K562 (cell line): ENCODE measurements around the gene ELOVL7. TPM values are rescaled to one million over a fixed set of nuclear protein-coding genes. Genes with fewer than 3 reads are reported as not detected.
A peak's percentile ranks its signal among the peaks of the same experiment; 100 is the strongest.

Experiments used
- CTBP1 ChIP-seq: fragments of 450-650 bp; IDR thresholded peaks from 2 replicates; pipeline ENCODE4 v1.6.1; 2016; ENCODE audit warnings: borderline replicate concordance
- ELF2 ChIP-seq: fragments of 250-450 bp; sonication (Bioruptor Pico); IDR thresholded peaks from 2 replicates; pipeline ENCODE4 v1.5.0; 2021; ENCODE audit warnings: mild to moderate bottlenecking
- ESRRB ChIP-seq: fragments of 250-450 bp; sonication (Bioruptor Pico); IDR thresholded peaks from 2 replicates; pipeline ENCODE4 v1.5.0; 2020; ENCODE audit warnings: mild to moderate bottlenecking, moderate library complexity, borderline replicate concordance
- FOSL1 ChIP-seq: fragments of 200-800 bp; sonication (Bioruptor generic); conservative IDR thresholded peaks from 2 replicates; pipeline ENCODE4 v1.6.1; 2016; ENCODE audit warnings: missing genetic modification characterization, missing compliant biosample characterization
- GABPB1 ChIP-seq: sonication (generic); formaldehyde crosslinking; IDR thresholded peaks from 2 replicates; pipeline ENCODE4 v1.8.0; 2022; ENCODE audit warnings: mild to moderate bottlenecking, missing genetic modification reagents
- GTF2A2 ChIP-seq: IDR thresholded peaks from 2 replicates; pipeline ENCODE4 v1.6.1; 2016; ENCODE audit warnings: mild to moderate bottlenecking, missing genetic modification characterization, missing compliant biosample characterization
- ILK ChIP-seq: fragments of 450-650 bp; IDR thresholded peaks from 2 replicates; pipeline ENCODE4 v1.6.1; 2016; ENCODE audit warnings: missing genetic modification characterization, low read depth, mild to moderate bottlenecking, missing compliant biosample characterization, moderate library complexity, borderline replicate concordance
- JUND ChIP-seq, 2 experiments: IDR thresholded peaks; 2 replicates in 1 of 2; 3 replicates in 1 of 2; pipeline ENCODE4 v1.6.1; 2011; ENCODE audit warnings: borderline replicate concordance in 2 of 2, low read depth in 2 of 2, low read length in 2 of 2, improper control_type of control experiment in 1 of 2, missing biosample characterization in 1 of 2, missing genetic modification characterization in 1 of 2, missing genetic modification reagents in 1 of 2
- KDM1A ChIP-seq, 2 experiments: fragments of 450-650 bp; IDR thresholded peaks; 2 replicates each; pipeline ENCODE4 v1.6.1; 2016; ENCODE audit warnings: mild to moderate bottlenecking in 2 of 2
- L3MBTL2 ChIP-seq: fragments of 450-650 bp; IDR thresholded peaks from 2 replicates; pipeline ENCODE4 v1.6.1; 2016; ENCODE audit warnings: mild to moderate bottlenecking, moderate library complexity
- MTA2 ChIP-seq: fragments of 450-650 bp; IDR thresholded peaks from 2 replicates; pipeline ENCODE4 v1.6.1; 2016; ENCODE audit warnings: low read depth
- RAD21 ChIP-seq, 2 experiments: fragments of 250-450 bp in 1 of 2; fragments of 450-650 bp in 1 of 2; sonication (Bioruptor Pico) in 1 of 2; formaldehyde crosslinking in 1 of 2; IDR thresholded peaks in 1 of 2; conservative IDR thresholded peaks in 1 of 2; 2 replicates each; pipeline versions ENCODE4 v1.4.0 to v1.8.0; 2020 to 2022; ENCODE audit warnings: mild to moderate bottlenecking in 2 of 2, moderate library complexity in 1 of 2
- TAF1 ChIP-seq: IDR thresholded peaks from 2 replicates; pipeline ENCODE4 v1.6.1; 2011; ENCODE audit warnings: mild to moderate bottlenecking, low read length, moderate library complexity; ENCODE audit not compliant: insufficient read depth, control insufficient read depth, severe bottlenecking; ENCODE audit errors: extremely low read depth
- WHSC1 ChIP-seq: IDR thresholded peaks from one replicate; pipeline ENCODE4 v1.6.1; 2012; ENCODE audit warnings: low read length, control low read depth, inconsistent platforms
- YBX1 ChIP-seq: fragments of 450-650 bp; IDR thresholded peaks from 2 replicates; pipeline ENCODE4 v1.7.1; 2016; ENCODE audit warnings: mild to moderate bottlenecking
- ZKSCAN3 ChIP-seq: fragments of 250-450 bp; sonication (Bioruptor Pico); IDR thresholded peaks from 2 replicates; pipeline ENCODE4 v1.4.0; 2020
- ZNF263 ChIP-seq: sonication (generic); formaldehyde crosslinking; IDR thresholded peaks from 2 replicates; pipeline ENCODE4 v1.8.0; 2022; ENCODE audit warnings: mild to moderate bottlenecking, missing genetic modification reagents, borderline replicate concordance
- ZNF311 ChIP-seq: fragments of 250-450 bp; sonication (Bioruptor Pico); IDR thresholded peaks from 2 replicates; pipeline ENCODE4 v1.4.0; 2020; ENCODE audit warnings: mild to moderate bottlenecking, moderate library complexity
- ZNF717 ChIP-seq: fragments of 250-450 bp; sonication (Bioruptor Pico); IDR thresholded peaks from 2 replicates; pipeline ENCODE4 v1.5.0; 2021
- ZNF785 ChIP-seq: fragments of 250-450 bp; sonication (Bioruptor Pico); IDR thresholded peaks from 2 replicates; pipeline ENCODE4 v1.4.0; 2020; ENCODE audit warnings: mild to moderate bottlenecking
- polyA plus RNA-seq, 8 experiments: library from polyadenylated mRNA; depleted of rRNA in 4 of 8; stranded (reverse) in 5 of 8; unstranded in 3 of 8; fragments of >200 nt; fragmentation: Nextera tagmentation in 2 of 8; fragmentation: Illumina TruSeq in 1 of 8; extraction: Ambion mirVana in 2 of 8; extraction: Trizol in 1 of 8; gene quantifications; 2 replicates each; pipeline versions ENCODE4 v1.2.1 to v1.2.3, GENCODE V29; 2011 to 2014; ENCODE audit warnings: inconsistent platforms in 1 of 8, missing spikeins in 1 of 8
- total RNA-seq, 7 experiments: library from RNA; depleted of rRNA in 6 of 7; stranded (reverse); fragments of >200 nt in 6 of 7; fragmentation: Illumina TruSeq in 2 of 7; extraction: Trizol in 2 of 7; gene quantifications; 2 replicates each; pipeline versions ENCODE4 v1.2.1 to v1.2.3, GENCODE V29; 2011 to 2021; ENCODE audit warnings: low replicate concordance in 1 of 7
- TF ChIP-seq, protein P1 (sequence below): sonication (generic); formaldehyde crosslinking; IDR thresholded peaks from 2 replicates; pipeline ENCODE4 v1.8.1; 2022; ENCODE audit warnings: missing genetic modification reagents
- TF ChIP-seq, protein P2 (sequence below): fragments of 450-650 bp; IDR thresholded peaks from 2 replicates; pipeline ENCODE4 v1.7.0; 2016; ENCODE audit warnings: borderline replicate concordance
- TF ChIP-seq, protein P3 (sequence below): sonication (generic); formaldehyde crosslinking; IDR thresholded peaks from 2 replicates; pipeline ENCODE4 v1.8.0; 2022; ENCODE audit warnings: mild to moderate bottlenecking, missing genetic modification reagents

The ELOVL7 gene
- total and polyA plus RNA-seq, 9 of the 15 experiments (the other 6 are each of a cell fraction or from before 2014, with no cell fraction given) = 4.5 to 12.3 (median 6.9) TPM

GRCh38 chr5:60843936-60844905 lies at the start of gene ELOVL7 (continued):
- TF ChIP-seq, protein P1, sequence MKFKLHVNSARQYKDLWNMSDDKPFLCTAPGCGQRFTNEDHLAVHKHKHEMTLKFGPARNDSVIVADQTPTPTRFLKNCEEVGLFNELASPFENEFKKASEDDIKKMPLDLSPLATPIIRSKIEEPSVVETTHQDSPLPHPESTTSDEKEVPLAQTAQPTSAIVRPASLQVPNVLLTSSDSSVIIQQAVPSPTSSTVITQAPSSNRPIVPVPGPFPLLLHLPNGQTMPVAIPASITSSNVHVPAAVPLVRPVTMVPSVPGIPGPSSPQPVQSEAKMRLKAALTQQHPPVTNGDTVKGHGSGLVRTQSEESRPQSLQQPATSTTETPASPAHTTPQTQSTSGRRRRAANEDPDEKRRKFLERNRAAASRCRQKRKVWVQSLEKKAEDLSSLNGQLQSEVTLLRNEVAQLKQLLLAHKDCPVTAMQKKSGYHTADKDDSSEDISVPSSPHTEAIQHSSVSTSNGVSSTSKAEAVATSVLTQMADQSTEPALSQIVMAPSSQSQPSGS (CRISPR knock-in tag) = no peak
- TF ChIP-seq MTA2 (no peak), GABPB1 (CRISPR knock-in tag) (no peak), TAF1 (no peak), FOSL1 (tag) (peak; percentile 88), ZNF785 (CRISPR knock-in tag) (no peak), CTBP1 (peak; percentile 83), ZNF311 (no peak), ESRRB (CRISPR knock-in tag) (no peak), ELF2 (CRISPR knock-in tag) (no peak), GTF2A2 (tag) (no peak), JUND (IDR thresholded peaks at IDR 0.05; ENCODE audit: borderline replicate concordance, low read depth, low read length) (peak; percentile 65), JUND (tag; IDR thresholded peaks at IDR 0.05; ENCODE audit: borderline replicate concordance, low read depth, low read length) (peak; percentile 48; the same call in 1 of the 3 replicates), ZKSCAN3 (CRISPR knock-in tag) (no peak), L3MBTL2 (peak; percentile 45; the same call in 1 of the 2 replicates), RAD21 (CRISPR knock-in tag; conservative IDR thresholded peaks at IDR 0.05 in 1 of 2, IDR thresholded peaks at IDR 0.05 in 1 of 2) (peak; percentile 36 to 48; a peak in 3 of 4 replicates), ZNF717 (CRISPR knock-in tag) (no peak), KDM1A (IDR thresholded peaks at IDR 0.05) (no peak), ZNF263 (CRISPR knock-in tag) (peak; percentile 44; the same call in 1 of the 2 replicates), ILK (tag) (no peak), WHSC1 (no peak), YBX1 (no peak)
- TF ChIP-seq, protein P2, sequence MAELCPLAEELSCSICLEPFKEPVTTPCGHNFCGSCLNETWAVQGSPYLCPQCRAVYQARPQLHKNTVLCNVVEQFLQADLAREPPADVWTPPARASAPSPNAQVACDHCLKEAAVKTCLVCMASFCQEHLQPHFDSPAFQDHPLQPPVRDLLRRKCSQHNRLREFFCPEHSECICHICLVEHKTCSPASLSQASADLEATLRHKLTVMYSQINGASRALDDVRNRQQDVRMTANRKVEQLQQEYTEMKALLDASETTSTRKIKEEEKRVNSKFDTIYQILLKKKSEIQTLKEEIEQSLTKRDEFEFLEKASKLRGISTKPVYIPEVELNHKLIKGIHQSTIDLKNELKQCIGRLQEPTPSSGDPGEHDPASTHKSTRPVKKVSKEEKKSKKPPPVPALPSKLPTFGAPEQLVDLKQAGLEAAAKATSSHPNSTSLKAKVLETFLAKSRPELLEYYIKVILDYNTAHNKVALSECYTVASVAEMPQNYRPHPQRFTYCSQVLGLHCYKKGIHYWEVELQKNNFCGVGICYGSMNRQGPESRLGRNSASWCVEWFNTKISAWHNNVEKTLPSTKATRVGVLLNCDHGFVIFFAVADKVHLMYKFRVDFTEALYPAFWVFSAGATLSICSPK = no peak
- TF ChIP-seq, protein P3, sequence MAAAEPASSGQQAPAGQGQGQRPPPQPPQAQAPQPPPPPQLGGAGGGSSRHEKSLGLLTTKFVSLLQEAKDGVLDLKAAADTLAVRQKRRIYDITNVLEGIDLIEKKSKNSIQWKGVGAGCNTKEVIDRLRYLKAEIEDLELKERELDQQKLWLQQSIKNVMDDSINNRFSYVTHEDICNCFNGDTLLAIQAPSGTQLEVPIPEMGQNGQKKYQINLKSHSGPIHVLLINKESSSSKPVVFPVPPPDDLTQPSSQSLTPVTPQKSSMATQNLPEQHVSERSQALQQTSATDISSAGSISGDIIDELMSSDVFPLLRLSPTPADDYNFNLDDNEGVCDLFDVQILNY (CRISPR knock-in tag) = no peak
